H9 (cell line): ENCODE data around the gene ADH7. TPM values are rescaled to one million over a fixed set of nuclear protein-coding genes. Genes with fewer than 3 reads are reported as not detected.

Experiments used
- DNase-seq: peaks from one replicate; pipeline ENCODE4 v3.0.0-alpha.2; 2017
- H2AFZ ChIP-seq: one replicate; pipeline ENCODE4 v1.6.1; 2013; ENCODE audit warnings: mild to moderate bottlenecking, low read length, control low read depth, moderate library complexity
- H2AK5ac ChIP-seq: 2 replicates; pipeline ENCODE4 v1.6.1; 2013; ENCODE audit warnings: low read length, control low read depth, mixed read lengths; ENCODE audit not compliant: insufficient read length
- H2BK120ac ChIP-seq: one replicate; pipeline ENCODE4 v1.6.1; 2013; ENCODE audit warnings: low read depth, mild to moderate bottlenecking, low read length, control low read depth, inconsistent platforms; ENCODE audit not compliant: poor library complexity, severe bottlenecking
- H2BK12ac ChIP-seq: 2 replicates; pipeline ENCODE4 v1.6.1; 2013; ENCODE audit warnings: low read length, control low read depth, mixed read lengths, low read depth; ENCODE audit not compliant: insufficient read length
- H2BK15ac ChIP-seq: 2 replicates; pipeline ENCODE4 v1.6.1; 2013; ENCODE audit warnings: low read depth, low read length, control low read depth
- H2BK20ac ChIP-seq: one replicate; pipeline ENCODE4 v1.6.1; 2013; ENCODE audit warnings: low read depth, mild to moderate bottlenecking, low read length, control low read depth, inconsistent platforms; ENCODE audit not compliant: poor library complexity, severe bottlenecking
- H2BK5ac ChIP-seq: 2 replicates; pipeline ENCODE4 v1.6.1; 2013; ENCODE audit warnings: low read length, control low read depth, mixed read lengths; ENCODE audit not compliant: insufficient read length
- H3K14ac ChIP-seq: 2 replicates; pipeline ENCODE4 v1.6.1; 2013; ENCODE audit warnings: low read length, control low read depth; ENCODE audit not compliant: insufficient read depth
- H3K18ac ChIP-seq: 2 replicates; pipeline ENCODE4 v1.6.1; 2013; ENCODE audit warnings: low read depth, mild to moderate bottlenecking, mixed read lengths, low read length, control low read depth; ENCODE audit not compliant: insufficient read length
- H3K23ac ChIP-seq: 2 replicates; pipeline ENCODE4 v1.6.1; 2013; ENCODE audit warnings: low read length, control low read depth, mixed read lengths, low read depth; ENCODE audit not compliant: insufficient read length
- H3K23me2 ChIP-seq: 2 replicates; pipeline ENCODE4 v1.6.1; 2013; ENCODE audit warnings: low read depth, mild to moderate bottlenecking, mixed read lengths, low read length, control low read depth; ENCODE audit not compliant: insufficient read length, poor library complexity, severe bottlenecking
- H3K27ac ChIP-seq: 2 replicates; pipeline ENCODE4 v1.5.1; 2013; ENCODE audit warnings: low read length, control low read depth, mixed read lengths, low read depth; ENCODE audit not compliant: insufficient read length
- H3K27me3 ChIP-seq: 2 replicates; pipeline ENCODE4 v1.6.1; 2013; ENCODE audit warnings: low read length, control low read depth, inconsistent platforms; ENCODE audit not compliant: insufficient read depth
- H3K4ac ChIP-seq: 2 replicates; pipeline ENCODE4 v1.6.1; 2013; ENCODE audit warnings: low read depth, mild to moderate bottlenecking, control low read depth, inconsistent platforms, low read length, moderate library complexity
- H3K4me1 ChIP-seq: 2 replicates; pipeline ENCODE4 v1.6.1; 2013; ENCODE audit warnings: low read length, control low read depth, inconsistent platforms; ENCODE audit not compliant: insufficient read depth
- H3K4me2 ChIP-seq: 2 replicates; pipeline ENCODE4 v1.6.1; 2013; ENCODE audit warnings: low read length, control low read depth, mixed read lengths; ENCODE audit not compliant: insufficient read length, insufficient read depth
- H3K56ac ChIP-seq: 2 replicates; pipeline ENCODE4 v1.6.1; 2013; ENCODE audit warnings: low read depth, mild to moderate bottlenecking, mixed read lengths, low read length, control low read depth; ENCODE audit not compliant: insufficient read length
- H3K79me1 ChIP-seq: 2 replicates; pipeline ENCODE4 v1.6.1; 2013; ENCODE audit warnings: low read depth, mild to moderate bottlenecking, moderate library complexity, low read length, control low read depth, inconsistent platforms; ENCODE audit not compliant: insufficient read depth, poor library complexity, severe bottlenecking
- H3K79me2 ChIP-seq: 2 replicates; pipeline ENCODE4 v1.6.1; 2013; ENCODE audit warnings: low read length, control low read depth, inconsistent platforms; ENCODE audit not compliant: insufficient read depth
- H3K9ac ChIP-seq: 2 replicates; pipeline ENCODE4 v1.6.1; 2013; ENCODE audit warnings: low read length, control low read depth, mixed read lengths; ENCODE audit not compliant: insufficient read length; ENCODE audit errors: extremely low read depth
- H3K9me3 ChIP-seq: one replicate; pipeline ENCODE4 v1.6.1; 2013; ENCODE audit warnings: low read depth, low read length, inconsistent platforms; ENCODE audit not compliant: control insufficient read depth
- H3T11ph ChIP-seq: one replicate; pipeline ENCODE4 v1.6.1; 2013; ENCODE audit warnings: mild to moderate bottlenecking, low read length, control low read depth, inconsistent platforms
- H4K20me1 ChIP-seq: one replicate; pipeline ENCODE4 v1.6.1; 2013; ENCODE audit not compliant: control insufficient read depth, insufficient read length, insufficient read depth
- H4K5ac ChIP-seq: 2 replicates; pipeline ENCODE4 v1.6.1; 2013; ENCODE audit warnings: low read depth, mild to moderate bottlenecking, mixed read lengths, low read length, control low read depth; ENCODE audit not compliant: insufficient read length
- H4K8ac ChIP-seq: replicated peaks from 2 replicates; pipeline ENCODE4 v1.6.1; 2013; ENCODE audit warnings: low read length, control low read depth, mixed read lengths, low read depth; ENCODE audit not compliant: insufficient read length
- H4K91ac ChIP-seq: 2 replicates; pipeline ENCODE4 v1.6.1; 2013; ENCODE audit warnings: low read depth, mild to moderate bottlenecking, moderate library complexity, mixed read lengths, low read length, control low read depth; ENCODE audit not compliant: insufficient read length
- H3K27ac Mint-ChIP-seq, 3 experiments: 2 replicates in 2 of 3; 3 replicates in 1 of 3; pipeline ENCODE4 v1.8.0; 2020 to 2021; ENCODE audit warnings: mixed read lengths in 3 of 3, mild to moderate bottlenecking in 1 of 3, moderate library complexity in 1 of 3
- H3K27me3 Mint-ChIP-seq: 2 replicates; pipeline ENCODE4 v1.8.0; 2021; ENCODE audit warnings: low read depth, mild to moderate bottlenecking, moderate library complexity, mixed read lengths
- H3K36me3 Mint-ChIP-seq, 3 experiments: 2 replicates in 2 of 3; 3 replicates in 1 of 3; pipeline ENCODE4 v1.8.0; 2020 to 2021; ENCODE audit warnings: low read depth in 3 of 3, mixed read lengths in 3 of 3; ENCODE audit not compliant: insufficient read depth in 1 of 3
- H3K4me1 Mint-ChIP-seq, 2 experiments: 2 replicates each; pipeline ENCODE4 v1.8.0; 2020; ENCODE audit warnings: mixed read lengths in 2 of 2
- H3K4me3 Mint-ChIP-seq, 2 experiments: 2 replicates in 1 of 2; 3 replicates in 1 of 2; pipeline ENCODE4 v1.8.0; 2020 to 2021; ENCODE audit warnings: mild to moderate bottlenecking in 2 of 2, mixed read lengths in 2 of 2, moderate library complexity in 1 of 2
- H3K9me3 Mint-ChIP-seq, 2 experiments: 2 replicates in 1 of 2; 3 replicates in 1 of 2; pipeline ENCODE4 v1.8.0; 2020; ENCODE audit warnings: mild to moderate bottlenecking in 2 of 2, mixed read lengths in 2 of 2, moderate library complexity in 1 of 2
- WGBS: extraction: QIAGEN DNeasy Blood & Tissue Kit; methylation state at CpG from one replicate; pipeline ENCODE4 v1.1.7; 2013; ENCODE audit warnings: missing lambda C conversion rate, low lambda C conversion rate, mixed read lengths; ENCODE audit not compliant: insufficient read length; ENCODE audit errors: extremely low coverage; 5-methylcytosine and 5-hydroxymethylcytosine counted together
- total RNA-seq: library from RNA; stranded (reverse); gene quantifications from 2 replicates; pipeline ENCODE4 v1.2.1, GENCODE V29; 2021
- TF ChIP-seq, protein P1 (sequence below): fragments of 200-600 bp; sonication (generic); conservative IDR thresholded peaks from 3 replicates; pipeline ENCODE4 v1.8.0; 2021; ENCODE audit warnings: antibody characterized with exemption, mild to moderate bottlenecking

Gene ADH7
- total RNA-seq, 1 experiment from 2014 or later: not detected

DNA sequence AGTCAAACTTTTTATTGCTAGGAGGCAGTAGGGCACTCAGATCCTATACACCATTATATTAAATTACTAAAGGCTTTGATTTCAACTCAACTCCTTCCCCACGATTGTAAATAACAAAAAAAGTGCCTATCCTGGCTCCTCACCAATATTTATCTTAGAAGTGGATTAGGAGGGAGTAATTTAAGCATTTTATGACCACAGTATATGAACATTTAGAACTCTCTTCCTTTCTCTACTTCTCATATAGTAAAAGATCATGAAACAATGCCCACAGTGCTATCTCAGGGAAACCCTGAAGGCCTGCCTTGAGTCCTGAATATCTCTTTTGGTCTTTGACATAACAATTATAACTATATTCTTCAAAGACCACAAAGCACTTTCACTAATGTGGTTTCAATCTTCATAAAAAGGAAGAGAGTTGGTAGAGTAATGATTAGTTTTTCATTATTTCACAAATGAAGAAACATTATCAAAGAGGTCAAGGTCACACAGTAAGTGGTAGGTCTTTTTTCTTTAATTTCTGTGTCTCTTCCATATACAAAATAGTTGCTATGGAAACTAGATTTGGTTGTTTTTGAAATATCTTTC, 53.5 kb downstream of the ADH7 start:
- H3K9me3 ChIP-seq: no peaks in the 10 kb centered on the region
- Mint-ChIP-seq H3K27ac (no peak overlapping the region), H3K4me3 (no peak overlapping the region), H3K4me1 (no peaks in the 10 kb centered on the region; a peak in 1 of 4 replicates), H3K36me3 (no peaks in the 10 kb centered on the region), H3K9me3 (no peaks in the 10 kb centered on the region), H3K27me3 (no peaks in the 10 kb centered on the region)
- no peak overlapping the region for H3T11ph ChIP-seq
- H4K5ac ChIP-seq: no peak overlapping the region
- no peaks in the 10 kb centered on the region for H3K4me1 ChIP-seq
- H4K8ac ChIP-seq: no peak overlapping the region
- WGBS: no CpG with 5 or more reads among the region's 1 CpG
- no peak overlapping the region for H3K23ac ChIP-seq
- H2AK5ac ChIP-seq: no peak overlapping the region
- no peak overlapping the region for H2AFZ ChIP-seq
- H4K91ac ChIP-seq: no peak overlapping the region
- DNase-seq: no peak
- no peaks in the 10 kb centered on the region for H3K27me3 ChIP-seq
- H2BK20ac ChIP-seq: no peak overlapping the region
- TF ChIP-seq, protein P1, sequence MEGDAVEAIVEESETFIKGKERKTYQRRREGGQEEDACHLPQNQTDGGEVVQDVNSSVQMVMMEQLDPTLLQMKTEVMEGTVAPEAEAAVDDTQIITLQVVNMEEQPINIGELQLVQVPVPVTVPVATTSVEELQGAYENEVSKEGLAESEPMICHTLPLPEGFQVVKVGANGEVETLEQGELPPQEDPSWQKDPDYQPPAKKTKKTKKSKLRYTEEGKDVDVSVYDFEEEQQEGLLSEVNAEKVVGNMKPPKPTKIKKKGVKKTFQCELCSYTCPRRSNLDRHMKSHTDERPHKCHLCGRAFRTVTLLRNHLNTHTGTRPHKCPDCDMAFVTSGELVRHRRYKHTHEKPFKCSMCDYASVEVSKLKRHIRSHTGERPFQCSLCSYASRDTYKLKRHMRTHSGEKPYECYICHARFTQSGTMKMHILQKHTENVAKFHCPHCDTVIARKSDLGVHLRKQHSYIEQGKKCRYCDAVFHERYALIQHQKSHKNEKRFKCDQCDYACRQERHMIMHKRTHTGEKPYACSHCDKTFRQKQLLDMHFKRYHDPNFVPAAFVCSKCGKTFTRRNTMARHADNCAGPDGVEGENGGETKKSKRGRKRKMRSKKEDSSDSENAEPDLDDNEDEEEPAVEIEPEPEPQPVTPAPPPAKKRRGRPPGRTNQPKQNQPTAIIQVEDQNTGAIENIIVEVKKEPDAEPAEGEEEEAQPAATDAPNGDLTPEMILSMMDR: no peak
- H2BK5ac ChIP-seq: no peak overlapping the region
- no peaks in the 10 kb centered on the region for H3K79me2 ChIP-seq
- no peak overlapping the region for H3K18ac ChIP-seq
- no peaks in the 10 kb centered on the region for H3K79me1 ChIP-seq
- H2BK120ac ChIP-seq: no peak overlapping the region
- H3K14ac ChIP-seq: no peak overlapping the region
- no peak overlapping the region for H2BK12ac ChIP-seq
- no peak overlapping the region for H3K27ac ChIP-seq
- H3K23me2 ChIP-seq: no peaks in the 10 kb centered on the region
- H3K4me2 ChIP-seq: no peak overlapping the region
- no peaks in the 10 kb centered on the region for H4K20me1 ChIP-seq
- H3K4ac ChIP-seq: no peak overlapping the region
- no peak overlapping the region for H3K9ac ChIP-seq
- H3K56ac ChIP-seq: no peak overlapping the region
- no peak overlapping the region for H2BK15ac ChIP-seq
